OCI-LY7 (cell line): ENCODE data around the gene PPP1R7. TPM values are rescaled to one million over a fixed set of nuclear protein-coding genes. Genes with fewer than 3 reads are reported as not detected.

Source experiments
- BruUV-seq: library from RNA; stranded (reverse); fragments of 400-500 nt; replicated peaks from 2 replicates; lab custom pipeline; 2021; lab: Mats Ljungman, UMichigan
- CTCF ChIA-PET: fragments of 300-600 bp; sonication (Branson Sonifier 250); formaldehyde crosslinking; loops from one replicate; lab custom pipeline; 2022; ENCODE audit warnings: antibody characterized with exemption; ENCODE audit not compliant: unreplicated experiment; lab: Charles Lee
- POLR2A ChIA-PET: fragments of 300-600 bp; sonication (Branson Sonifier 250); formaldehyde crosslinking; loops from one replicate; lab custom pipeline; 2022; ENCODE audit warnings: antibody characterized with exemption; lab: Charles Lee
- DNase-seq: peaks from one replicate; pipeline ENCODE4 v3.0.0-alpha.2; 2015; ENCODE audit warnings: low spot score
- H2AFZ ChIP-seq: fragments of 200-600 bp; sonication (generic), shearing (Covaris generic); 2 replicates; pipeline ENCODE4 v1.6.1; 2014; ENCODE audit warnings: mild to moderate bottlenecking, antibody characterized with exemption, low read length, moderate library complexity
- H3K27ac ChIP-seq: fragments of 200-600 bp; sonication (generic); 2 replicates; pipeline ENCODE4 v1.5.1; 2014; ENCODE audit warnings: mixed run types, low read depth, mild to moderate bottlenecking, moderate library complexity, low read length, inconsistent platforms; ENCODE audit not compliant: poor library complexity, severe bottlenecking
- H3K36me3 ChIP-seq: fragments of 200-600 bp; sonication (generic); 2 replicates; pipeline ENCODE4 v1.6.1; 2014; ENCODE audit warnings: mild to moderate bottlenecking, antibody characterized with exemption, low read length, moderate library complexity, mixed read lengths; ENCODE audit not compliant: insufficient read depth
- H3K4me1 ChIP-seq: fragments of 200-600 bp; sonication (generic); 2 replicates; pipeline ENCODE4 v1.5.1; 2014; ENCODE audit warnings: mild to moderate bottlenecking, low read length; ENCODE audit not compliant: insufficient read depth, poor library complexity, severe bottlenecking
- H3K4me2 ChIP-seq: fragments of 200-600 bp; sonication (generic); 2 replicates; pipeline ENCODE4 v1.6.1; 2014; ENCODE audit warnings: mild to moderate bottlenecking, low read length
- H3K4me3 ChIP-seq: fragments of 200-600 bp; sonication (generic); 2 replicates; pipeline ENCODE4 v1.5.1; 2014; ENCODE audit warnings: mild to moderate bottlenecking, low read depth, low read length; ENCODE audit not compliant: poor library complexity, severe bottlenecking
- H3K79me2 ChIP-seq: fragments of 200-600 bp; sonication (generic); 2 replicates; pipeline ENCODE4 v1.6.1; 2016; ENCODE audit warnings: low read depth, mild to moderate bottlenecking, low read length, moderate library complexity, mixed read lengths; ENCODE audit not compliant: insufficient read depth
- H3K9me2 ChIP-seq: fragments of 200-600 bp; sonication (generic); 2 replicates; pipeline ENCODE4 v1.6.1; 2016; ENCODE audit warnings: mild to moderate bottlenecking, low read length, mixed read lengths; ENCODE audit not compliant: insufficient read depth
- H3K9me3 ChIP-seq: fragments of 200-600 bp; sonication (generic); 2 replicates; pipeline ENCODE4 v1.6.1; 2014; ENCODE audit warnings: mild to moderate bottlenecking, mixed run types, low read length, mixed read lengths
- H4K20me1 ChIP-seq: fragments of 200-600 bp; sonication (generic); 2 replicates; pipeline ENCODE4 v1.6.1; 2014; ENCODE audit warnings: mild to moderate bottlenecking, antibody characterized with exemption, low read length, moderate library complexity, mixed read lengths; ENCODE audit not compliant: insufficient read depth
- CTCF ChIP-seq: fragments of 200-600 bp; sonication (generic); conservative IDR thresholded peaks from 2 replicates; pipeline ENCODE4 v1.5.1; 2014; ENCODE audit warnings: mild to moderate bottlenecking, antibody characterized with exemption, low read length, moderate library complexity, mixed read lengths
- EZH2phosphoT487 ChIP-seq: fragments of 200-600 bp; sonication (generic); IDR thresholded peaks from 2 replicates; pipeline ENCODE4 v1.6.1; 2018; ENCODE audit warnings: low read depth, borderline replicate concordance, mild to moderate bottlenecking, mixed run types, antibody characterized with exemption, low read length, moderate library complexity, mixed read lengths
- intact Hi-C: fragments of 100-400 bp; cut with micrococcal nuclease; formaldehyde crosslinking; loops from one replicate; pipeline ENCODE4 v1.10.0; 2022; ENCODE audit not compliant: unreplicated experiment
- total RNA-seq, 2 experiments: library from RNA; depleted of rRNA in 1 of 2; stranded (reverse); fragments of >200 nt in 1 of 2; shearing (Covaris generic) in 1 of 2; gene quantifications; 2 replicates each; pipeline ENCODE4 v1.2.3, GENCODE V29; 2014 to 2022

PPP1R7 gene
- total RNA-seq, 2 experiments from 2014 or later, result 46.0 to 82.0 TPM

- no peak for TF ChIP-seq EZH2phosphoT487
- TF ChIP-seq CTCF, result no peak
- no peak overlapping the region for H3K27ac ChIP-seq
- CTCF ChIA-PET, result no interaction called here
- H3K79me2 ChIP-seq, result no peaks in the 10 kb centered on the region
- H3K4me2 ChIP-seq, result no peak overlapping the region
- H3K4me3 ChIP-seq, result no peak overlapping the region
- H3K9me2 ChIP-seq, result no peaks in the 10 kb centered on the region
- no peak overlapping the region for H2AFZ ChIP-seq
- intact Hi-C loops, result no loop called here
- no peaks in the 10 kb centered on the region for H4K20me1 ChIP-seq
- POLR2A ChIA-PET, result no interaction called here
- no TSS peak for BruUV-seq
- H3K9me3 ChIP-seq, result no peaks in the 10 kb centered on the region
- H3K4me1 ChIP-seq, result no peaks in the 10 kb centered on the region
- peaks cover 24% of the 10 kb centered on the region for H3K36me3 ChIP-seq
- DNase-seq, result no peak
Observed at GRCh38 chr2:241224018-241224850, 74.0 kb downstream of the PPP1R7 start.

GRCh38 chr2:241224851-241225438 lies 74.7 kb downstream of the PPP1R7 start:
- no peak overlapping the region for H3K4me3 ChIP-seq
- H3K9me3 ChIP-seq, result no peaks in the 10 kb centered on the region
- H4K20me1 ChIP-seq, result no peaks in the 10 kb centered on the region
- intact Hi-C loops, result no loop called here
- no peak overlapping the region for H3K4me2 ChIP-seq
- peaks cover 29% of the 10 kb centered on the region for H3K36me3 ChIP-seq
- H3K27ac ChIP-seq, result no peak overlapping the region
- POLR2A ChIA-PET, result no interaction called here
- TF ChIP-seq CTCF, result no peak
- TF ChIP-seq EZH2phosphoT487, result no peak
- H2AFZ ChIP-seq, result no peak overlapping the region
- H3K79me2 ChIP-seq, result no peaks in the 10 kb centered on the region
- BruUV-seq, result no TSS peak
- H3K9me2 ChIP-seq, result no peaks in the 10 kb centered on the region
- no peaks in the 10 kb centered on the region for H3K4me1 ChIP-seq
- DNase-seq, result no peak
- CTCF ChIA-PET, result no interaction called here

- no peak for DNase-seq
- ChIA-PET POLR2A (no interaction called here), CTCF (no interaction called here)
- no peak overlapping the region for H2AFZ ChIP-seq
- no peaks in the 10 kb centered on the region for H3K4me1 ChIP-seq
- intact Hi-C loops, result no loop called here
- peaks cover 35% of the 10 kb centered on the region for H3K36me3 ChIP-seq
- no peaks in the 10 kb centered on the region for H3K79me2 ChIP-seq
- no TSS peak for BruUV-seq
- H3K9me3 ChIP-seq, result no peaks in the 10 kb centered on the region
- H3K4me2 ChIP-seq, result no peak overlapping the region
- no peak overlapping the region for H3K4me3 ChIP-seq
- TF ChIP-seq EZH2phosphoT487, result no peak
- TF ChIP-seq CTCF, result no peak
- H3K27ac ChIP-seq, result no peak overlapping the region
- H3K9me2 ChIP-seq, result no peaks in the 10 kb centered on the region
- H4K20me1 ChIP-seq, result no peaks in the 10 kb centered on the region
Observed at GRCh38 chr2:241225545-241225944, 75.3 kb downstream of the PPP1R7 start.
